Aorta (tissue), 5 donors: ENCODE results near the gene DAPK1. TPM values are rescaled to one million over a fixed set of nuclear protein-coding genes. Genes with fewer than 3 reads are reported as not detected.

Experiments used
- ATAC-seq: fragments of 200-7000 bp; cut with Tn5 transposase; one replicate; pipeline ENCODE4 v1.9.1; 2022; ENCODE audit warnings: moderate library complexity; ENCODE audit not compliant: low FRiP score
- DNase-seq, 2 donors: peaks; one replicate each; pipeline ENCODE4 v3.0.0-alpha.2; 2020
- H3K27ac ChIP-seq, 2 donors: one replicate each; pipeline ENCODE4 v1.5.1; 2013; ENCODE audit warnings: low read length in 2 of 2, mild to moderate bottlenecking in 2 of 2, moderate library complexity in 2 of 2, control low read depth in 1 of 2, inconsistent platforms in 1 of 2, low read depth in 1 of 2
- H3K27me3 ChIP-seq, 2 donors: one replicate each; pipeline ENCODE4 v1.6.1; 2013; ENCODE audit warnings: control low read depth in 1 of 2, low read length in 1 of 2, mild to moderate bottlenecking in 1 of 2, moderate library complexity in 1 of 2; ENCODE audit not compliant: insufficient read depth in 2 of 2, control insufficient read depth in 1 of 2
- H3K36me3 ChIP-seq, 2 donors: one replicate each; pipeline ENCODE4 v1.6.1; 2013; ENCODE audit warnings: control low read depth in 1 of 2, low read length in 1 of 2, mild to moderate bottlenecking in 1 of 2; ENCODE audit not compliant: insufficient read depth in 2 of 2, control insufficient read depth in 1 of 2
- H3K4me1 ChIP-seq, 2 donors: one replicate each; pipeline ENCODE4 v1.6.1; 2013; ENCODE audit warnings: low read length in 2 of 2, control low read depth in 1 of 2, mild to moderate bottlenecking in 1 of 2, moderate library complexity in 1 of 2; ENCODE audit not compliant: insufficient read depth in 2 of 2, control insufficient read depth in 1 of 2
- H3K4me3 ChIP-seq, 2 donors: one replicate each; pipeline ENCODE4 v1.5.1; 2013; ENCODE audit warnings: low read length in 2 of 2, control low read depth in 1 of 2, mild to moderate bottlenecking in 1 of 2
- H3K9me3 ChIP-seq: one replicate; pipeline ENCODE4 v1.6.1; 2013; ENCODE audit warnings: mild to moderate bottlenecking, low read length; ENCODE audit not compliant: control insufficient read depth
- WGBS, 2 donors: extraction: QIAGEN DNeasy Blood & Tissue Kit; methylation state at CpG; one replicate each; pipeline ENCODE4 v1.1.7; 2013; 5-methylcytosine and 5-hydroxymethylcytosine counted together
- intact Hi-C, 2 donors: fragments of 100-400 bp; cut with DNase I; formaldehyde crosslinking; loops; one replicate each; pipeline versions ENCODE4 v1.14.2 to v1.15.0; 2022
- polyA plus RNA-seq, 2 donors: library from polyadenylated mRNA; stranded (reverse); fragments of 200-250 nt; gene quantifications; one replicate each; pipeline ENCODE4 v1.2.3, GENCODE V29; 2013
- total RNA-seq, 2 donors: library from RNA; stranded (reverse); fragmentation: NEBNext Ultra II Directional; extraction: Animal tissue kit (Norgen Biotek cat#: 25700); gene quantifications; one replicate each; pipeline ENCODE4 v1.2.1, GENCODE V29; 2021
- donor health status: healthy with polysubstance abuse.
- donor health status: Bipolar disorder and iron deficiency.
- donor health status: DM: no; HTN: no; CAD: no.
- donor health status: DM: no; HTN: no; CAD: no.
- donor health status: DM: yes; HTN: yes; CAD: no.

Gene DAPK1
- total and polyA plus RNA-seq, 4 donors, result 6.5 to 41.7 (median 21.7) TPM

GRCh38 chr9:87651431-87651830 is 153.8 kb downstream of the DAPK1 start:
- no peaks in the 10 kb centered on the region for H3K36me3 ChIP-seq

GRCh38 chr9:87653941-87654340 is 156.3 kb downstream of the DAPK1 start:
- intact Hi-C loops, result no loop called here
- 92 to 94% methylated on average over 3 of the region's 3 CpGs for WGBS, 2 donors
- no peaks in the 10 kb centered on the region for H3K4me1 ChIP-seq
- ATAC-seq (no peak), DNase-seq (no peak)
- no peak overlapping the region for H3K27ac ChIP-seq
- H3K36me3 ChIP-seq, result no peaks in the 10 kb centered on the region
- no peaks in the 10 kb centered on the region for H3K9me3 ChIP-seq
- H3K27me3 ChIP-seq, result no peaks in the 10 kb centered on the region
- no peak overlapping the region for H3K4me3 ChIP-seq

More at GRCh38 chr9:87651431-87651830, 153.8 kb downstream of the DAPK1 start:
- WGBS, 2 donors, result 94 to 95% methylated on average over 10 of the region's 10 CpGs
- intact Hi-C loops, result no loop called here
- DNase-seq (no peak), ATAC-seq (no peak)
- H3K4me3 ChIP-seq, result no peak overlapping the region
- H3K27ac ChIP-seq, result no peak overlapping the region
- H3K4me1 ChIP-seq, result no peaks in the 10 kb centered on the region
- H3K9me3 ChIP-seq, result no peaks in the 10 kb centered on the region
- H3K27me3 ChIP-seq, result no peaks in the 10 kb centered on the region

- intact Hi-C loops, result loop anchor here in 1 of 2 donors (5.0 kb wide), 1 partner anchor 318 kb away; no protein-coding TSS in a partner anchor
- WGBS, 2 donors, result 94 to 97% methylated on average over 9 of the region's 9 CpGs
- no peaks in the 10 kb centered on the region for H3K4me1 ChIP-seq
- H3K4me3 ChIP-seq, result no peak overlapping the region
- no peaks in the 10 kb centered on the region for H3K27me3 ChIP-seq
- H3K27ac ChIP-seq, result no peak overlapping the region
- H3K9me3 ChIP-seq, result no peaks in the 10 kb centered on the region
- H3K36me3 ChIP-seq, result no peaks in the 10 kb centered on the region
- ATAC-seq (no peak), DNase-seq (no peak)
Measured at GRCh38 chr9:87655731-87656130, 158.1 kb downstream of the DAPK1 start.

- Histone ChIP-seq H3K4me1 (no peaks in the 10 kb centered on the region), H3K9me3 (no peaks in the 10 kb centered on the region), H3K27me3 (no peaks in the 10 kb centered on the region), H3K4me3 (no peak overlapping the region), H3K27ac (no peak overlapping the region), H3K36me3 (no peaks in the 10 kb centered on the region)
- DNase-seq (no peak), ATAC-seq (peak; percentile 52)
- intact Hi-C loops, result loop anchor here in 1 of 2 donors (5.0 kb wide), 1 partner anchor 319 kb away; no protein-coding TSS in a partner anchor
- 12% methylated on average over 8 of the region's 8 CpGs for WGBS, 2 donors
Measured at GRCh38 chr9:87656485-87656884, 158.8 kb downstream of the DAPK1 start.

- H3K9me3 ChIP-seq, result no peaks in the 10 kb centered on the region
- intact Hi-C loops, result loop anchor here in 1 of 2 donors (5.0 kb wide), 1 partner anchor 320 kb away; no protein-coding TSS in a partner anchor
- no peak overlapping the region for H3K4me3 ChIP-seq
- no peaks in the 10 kb centered on the region for H3K4me1 ChIP-seq
- no peak overlapping the region for H3K27ac ChIP-seq
- no peaks in the 10 kb centered on the region for H3K36me3 ChIP-seq
- WGBS, 2 donors, result 73 to 81% methylated on average over 6 of the region's 6 CpGs
- peak in 1 of 2 donors; percentile 73 for DNase-seq
- ATAC-seq, result no peak
- no peaks in the 10 kb centered on the region for H3K27me3 ChIP-seq
Measured at GRCh38 chr9:87657190-87657589, 159.5 kb downstream of the DAPK1 start.

- Histone ChIP-seq H3K27ac (no peak overlapping the region), H3K27me3 (no peaks in the 10 kb centered on the region), H3K36me3 (no peaks in the 10 kb centered on the region), H3K4me3 (no peak overlapping the region), H3K4me1 (no peaks in the 10 kb centered on the region), H3K9me3 (no peaks in the 10 kb centered on the region)
- intact Hi-C loops, result loop anchor here in 1 of 2 donors (5.0 kb wide), 1 partner anchor 321 kb away; no protein-coding TSS in a partner anchor
- DNase-seq (no peak), ATAC-seq (no peak)
- WGBS, 2 donors, result 93 to 97% methylated on average over 16 of the region's 16 CpGs
Measured at GRCh38 chr9:87657893-87658292, 160.2 kb downstream of the DAPK1 start.

GRCh38 chr9:87658511-87658910 is 160.8 kb downstream of the DAPK1 start:
- no peaks in the 10 kb centered on the region for H3K4me1 ChIP-seq
- no peaks in the 10 kb centered on the region for H3K27me3 ChIP-seq
- no peaks in the 10 kb centered on the region for H3K36me3 ChIP-seq
- no peak overlapping the region for H3K4me3 ChIP-seq
- H3K27ac ChIP-seq, result no peak overlapping the region
- ATAC-seq (no peak), DNase-seq (no peak)
- intact Hi-C loops, result loop anchor here in 1 of 2 donors (5.0 kb wide), 1 partner anchor 321 kb away; no protein-coding TSS in a partner anchor
- 93 to 95% methylated on average over 3 of the region's 3 CpGs for WGBS, 2 donors
- H3K9me3 ChIP-seq, result no peaks in the 10 kb centered on the region

GRCh38 chr9:87659534-87660419 is 162.1 kb downstream of the DAPK1 start:
- DNase-seq (no peak), ATAC-seq (no peak)
- intact Hi-C loops, result loop anchor here (5.0 to 10.0 kb wide), 2 partner anchors 322 to 1225 kb away; no protein-coding TSS in a partner anchor
- Histone ChIP-seq H3K4me1 (no peaks in the 10 kb centered on the region), H3K9me3 (no peaks in the 10 kb centered on the region), H3K27ac (no peak overlapping the region), H3K36me3 (no peaks in the 10 kb centered on the region), H3K4me3 (no peak overlapping the region), H3K27me3 (no peaks in the 10 kb centered on the region)
- 95 to 96% methylated on average over 47 of the region's 47 CpGs for WGBS, 2 donors
